GM23338 (cell line): ENCODE measurements around the gene CHCHD5. TPM values are rescaled to one million over a fixed set of nuclear protein-coding genes. Genes with fewer than 3 reads are reported as not detected.

Source experiments
- ATAC-seq: fragments of 200-7000 bp; cut with Tn5 transposase; 3 replicates; pipeline ENCODE4 v1.9.1; 2020
- DNase-seq: peaks from one replicate; pipeline ENCODE4 v3.0.0-alpha.2; 2015; ENCODE audit warnings: low spot score
- H2AFZ ChIP-seq: fragments of 200-600 bp; sonication (generic); 2 replicates; pipeline ENCODE4 v1.8.0; 2016; ENCODE audit warnings: antibody characterized with exemption, mild to moderate bottlenecking, moderate library complexity
- H3F3A ChIP-seq: fragments of 200-600 bp; sonication (generic); replicated peaks from 2 replicates; pipeline ENCODE4 v1.8.0; 2017; ENCODE audit warnings: antibody characterized with exemption, mixed run types, low read depth
- H3K27ac ChIP-seq: fragments of 200-600 bp; sonication (generic); 2 replicates; pipeline ENCODE4 v1.6.1; 2016; ENCODE audit warnings: low read depth
- H3K27me3 ChIP-seq: fragments of 200-600 bp; sonication (generic); 2 replicates; pipeline ENCODE4 v1.8.0; 2016; ENCODE audit warnings: mild to moderate bottlenecking, mixed run types, moderate library complexity; ENCODE audit not compliant: insufficient read depth
- H3K36me3 ChIP-seq: fragments of 200-600 bp; sonication (generic); 2 replicates; pipeline ENCODE4 v1.8.0; 2016; ENCODE audit warnings: mild to moderate bottlenecking; ENCODE audit not compliant: insufficient read depth
- H3K4me1 ChIP-seq: fragments of 200-600 bp; sonication (generic); 2 replicates; pipeline ENCODE4 v1.8.0; 2016; ENCODE audit warnings: mild to moderate bottlenecking, moderate library complexity; ENCODE audit not compliant: insufficient read depth
- H3K4me2 ChIP-seq: fragments of 200-600 bp; sonication (generic); 2 replicates; pipeline ENCODE4 v1.7.1; 2017; ENCODE audit warnings: mixed run types
- H3K4me3 ChIP-seq: fragments of 200-600 bp; sonication (generic); 2 replicates; pipeline ENCODE4 v1.6.1; 2016; ENCODE audit warnings: mixed run types
- H3K79me2 ChIP-seq: fragments of 200-600 bp; sonication (generic); replicated peaks from 2 replicates; pipeline ENCODE4 v1.8.0; 2017; ENCODE audit warnings: mild to moderate bottlenecking; ENCODE audit not compliant: insufficient read depth
- H3K9me2 ChIP-seq: fragments of 200-600 bp; sonication (generic); 2 replicates; pipeline ENCODE4 v1.8.0; 2017; ENCODE audit not compliant: insufficient read depth
- H4K20me1 ChIP-seq: fragments of 200-600 bp; sonication (generic); replicated peaks from 2 replicates; pipeline ENCODE4 v1.8.0; 2017; ENCODE audit warnings: mild to moderate bottlenecking; ENCODE audit not compliant: insufficient read depth
- H3K27ac Mint-ChIP-seq: 2 replicates; pipeline ENCODE4 v1.8.0; 2020; ENCODE audit warnings: inconsistent platforms, mild to moderate bottlenecking, moderate library complexity, mixed read lengths
- H3K27me3 Mint-ChIP-seq: 3 replicates; pipeline ENCODE4 v1.8.0; 2022; ENCODE audit warnings: low read depth, mild to moderate bottlenecking, moderate library complexity, mixed read lengths, inconsistent platforms; ENCODE audit not compliant: insufficient read depth, poor library complexity
- H3K36me3 Mint-ChIP-seq: 3 replicates; pipeline ENCODE4 v1.8.0; 2021; ENCODE audit warnings: low read depth, mild to moderate bottlenecking, inconsistent platforms, moderate library complexity, mixed read lengths
- H3K4me1 Mint-ChIP-seq: 3 replicates; pipeline ENCODE4 v1.8.0; 2020; ENCODE audit warnings: mild to moderate bottlenecking, inconsistent platforms, mixed read lengths
- H3K4me3 Mint-ChIP-seq: 3 replicates; pipeline ENCODE4 v1.8.0; 2021; ENCODE audit warnings: moderate library complexity, mild to moderate bottlenecking, inconsistent platforms, mixed read lengths
- H3K9me3 Mint-ChIP-seq: 3 replicates; pipeline ENCODE4 v1.8.0; 2020; ENCODE audit warnings: moderate library complexity, mild to moderate bottlenecking, inconsistent platforms, mixed read lengths
- CREB1 ChIP-seq: fragments of 250-450 bp; sonication (Bioruptor Pico); IDR thresholded peaks from 2 replicates; pipeline ENCODE4 v1.5.0; 2020; ENCODE audit warnings: low read depth, mild to moderate bottlenecking, moderate library complexity
- EZH2 ChIP-seq: fragments of 200-600 bp; sonication (generic); IDR thresholded peaks from one replicate; pipeline ENCODE4 v1.8.0; 2017; ENCODE audit warnings: antibody characterized with exemption, mild to moderate bottlenecking, low read depth; ENCODE audit not compliant: unreplicated experiment
- EZH2phosphoT487 ChIP-seq: fragments of 200-600 bp; sonication (generic); IDR thresholded peaks from one replicate; pipeline ENCODE4 v1.8.1; 2018; ENCODE audit warnings: antibody characterized with exemption; ENCODE audit not compliant: unreplicated experiment
- JUNB ChIP-seq: IDR thresholded peaks from one replicate; pipeline ENCODE4 v1.6.1; 2016; ENCODE audit warnings: antibody characterized with exemption; ENCODE audit not compliant: unreplicated experiment
- NANOG ChIP-seq: IDR thresholded peaks from 2 replicates; pipeline ENCODE4 v1.6.1; 2016; ENCODE audit warnings: antibody characterized with exemption, borderline replicate concordance
- POLR2AphosphoS5 ChIP-seq: IDR thresholded peaks from 2 replicates; pipeline ENCODE4 v1.6.1; 2016; ENCODE audit warnings: antibody characterized with exemption, low read depth
- STAT1 ChIP-seq: IDR thresholded peaks from one replicate; pipeline ENCODE4 v1.6.1; 2016; ENCODE audit warnings: antibody characterized with exemption; ENCODE audit not compliant: unreplicated experiment
- ZNF114 ChIP-seq: fragments of 250-450 bp; sonication (Bioruptor Pico); IDR thresholded peaks from 2 replicates; pipeline ENCODE4 v1.5.0; 2020; ENCODE audit warnings: mild to moderate bottlenecking, moderate library complexity
- ZNF331 ChIP-seq: fragments of 250-450 bp; sonication (Bioruptor Pico); IDR thresholded peaks from 2 replicates; pipeline ENCODE4 v1.5.0; 2020; ENCODE audit warnings: low read depth, mild to moderate bottlenecking, moderate library complexity
- polyA plus RNA-seq: library from polyadenylated mRNA; unstranded; fragments of >200 nt; fragmentation: Nextera tagmentation; extraction: Ambion mirVana; gene quantifications from 2 replicates; pipeline ENCODE4 v1.2.1, GENCODE V29; 2016
- total RNA-seq: library from RNA; depleted of rRNA; stranded (reverse); fragments of >200 nt; shearing (Covaris generic); gene quantifications from 2 replicates; pipeline ENCODE4 v1.2.3, GENCODE V29; 2014
- TF ChIP-seq, protein P1 (sequence below), 2 experiments: fragments of 200-600 bp in 1 of 2; sonication (generic) in 1 of 2; conservative IDR thresholded peaks; 2 replicates each; pipeline versions ENCODE4 v1.5.1 to v1.6.1; 2016 to 2017; ENCODE audit warnings: antibody characterized with exemption in 2 of 2, low read depth in 2 of 2, mild to moderate bottlenecking in 2 of 2, moderate library complexity in 1 of 2
- TF ChIP-seq, protein P2 (sequence below): fragments of 250-450 bp; sonication (Bioruptor Pico); IDR thresholded peaks from 2 replicates; pipeline ENCODE4 v1.5.0; 2020; ENCODE audit warnings: mild to moderate bottlenecking, moderate library complexity
- TF ChIP-seq, protein P3 (sequence below): IDR thresholded peaks from 2 replicates; pipeline ENCODE4 v1.6.1; 2016; ENCODE audit warnings: antibody characterized with exemption
- TF ChIP-seq, protein P4 (sequence below): IDR thresholded peaks from one replicate; pipeline ENCODE4 v1.6.1; 2018; ENCODE audit warnings: antibody characterized with exemption; ENCODE audit not compliant: unreplicated experiment

CHCHD5 gene
- total and polyA plus RNA-seq, 2 experiments from 2014 or later = 15.5 to 69.9 TPM

DNA sequence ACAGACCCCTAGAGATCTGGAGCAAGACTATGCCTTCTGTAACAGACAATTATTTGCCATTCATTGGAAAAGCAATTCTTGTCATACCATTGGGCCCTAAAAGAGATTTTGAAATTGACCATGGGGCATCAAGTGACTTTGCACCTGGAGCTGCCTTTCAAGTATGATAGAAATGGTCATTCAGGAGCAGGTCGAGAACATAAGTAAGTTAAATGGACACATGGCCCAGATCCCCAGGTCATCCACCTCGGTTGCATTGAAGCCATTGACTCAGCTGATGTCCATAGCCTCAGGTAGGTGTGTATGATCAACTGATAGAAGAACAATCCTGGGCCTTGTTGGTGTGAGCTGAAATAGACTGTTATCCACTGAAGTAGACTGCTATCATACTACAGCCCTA, 19.3 kb downstream of the CHCHD5 start:
- Mint-ChIP-seq H3K9me3 (peaks cover 6% of the 10 kb centered on the region; the same call in 1 of the 3 replicates), H3K4me1 (peaks cover 2% of the 10 kb centered on the region; the same call in 2 of the 3 replicates), H3K27ac (no peak overlapping the region), H3K4me3 (no peak overlapping the region), H3K36me3 (0 out of 3 replicates have a peak, but pooled peaks cover 3% of the 10 kb centered on the region), H3K27me3 (peaks cover 8% of the 10 kb centered on the region)
- Histone ChIP-seq H3K4me3 (no peak overlapping the region), H3K4me2 (no peak overlapping the region), H3K4me1 (no peaks in the 10 kb centered on the region), H3F3A (no peaks in the 10 kb centered on the region), H3K27me3 (no peaks in the 10 kb centered on the region), H3K36me3 (no peaks in the 10 kb centered on the region), H2AFZ (no peak overlapping the region), H4K20me1 (no peaks in the 10 kb centered on the region), H3K27ac (no peak overlapping the region), H3K79me2 (no peaks in the 10 kb centered on the region), H3K9me2 (no peaks in the 10 kb centered on the region)
- no peak for TF ChIP-seq EZH2
- TF ChIP-seq, protein P1, sequence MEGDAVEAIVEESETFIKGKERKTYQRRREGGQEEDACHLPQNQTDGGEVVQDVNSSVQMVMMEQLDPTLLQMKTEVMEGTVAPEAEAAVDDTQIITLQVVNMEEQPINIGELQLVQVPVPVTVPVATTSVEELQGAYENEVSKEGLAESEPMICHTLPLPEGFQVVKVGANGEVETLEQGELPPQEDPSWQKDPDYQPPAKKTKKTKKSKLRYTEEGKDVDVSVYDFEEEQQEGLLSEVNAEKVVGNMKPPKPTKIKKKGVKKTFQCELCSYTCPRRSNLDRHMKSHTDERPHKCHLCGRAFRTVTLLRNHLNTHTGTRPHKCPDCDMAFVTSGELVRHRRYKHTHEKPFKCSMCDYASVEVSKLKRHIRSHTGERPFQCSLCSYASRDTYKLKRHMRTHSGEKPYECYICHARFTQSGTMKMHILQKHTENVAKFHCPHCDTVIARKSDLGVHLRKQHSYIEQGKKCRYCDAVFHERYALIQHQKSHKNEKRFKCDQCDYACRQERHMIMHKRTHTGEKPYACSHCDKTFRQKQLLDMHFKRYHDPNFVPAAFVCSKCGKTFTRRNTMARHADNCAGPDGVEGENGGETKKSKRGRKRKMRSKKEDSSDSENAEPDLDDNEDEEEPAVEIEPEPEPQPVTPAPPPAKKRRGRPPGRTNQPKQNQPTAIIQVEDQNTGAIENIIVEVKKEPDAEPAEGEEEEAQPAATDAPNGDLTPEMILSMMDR (conservative IDR thresholded peaks at IDR 0.05; ENCODE audit: low read depth in 2 of 2) = no peak
- TF ChIP-seq, protein P2, sequence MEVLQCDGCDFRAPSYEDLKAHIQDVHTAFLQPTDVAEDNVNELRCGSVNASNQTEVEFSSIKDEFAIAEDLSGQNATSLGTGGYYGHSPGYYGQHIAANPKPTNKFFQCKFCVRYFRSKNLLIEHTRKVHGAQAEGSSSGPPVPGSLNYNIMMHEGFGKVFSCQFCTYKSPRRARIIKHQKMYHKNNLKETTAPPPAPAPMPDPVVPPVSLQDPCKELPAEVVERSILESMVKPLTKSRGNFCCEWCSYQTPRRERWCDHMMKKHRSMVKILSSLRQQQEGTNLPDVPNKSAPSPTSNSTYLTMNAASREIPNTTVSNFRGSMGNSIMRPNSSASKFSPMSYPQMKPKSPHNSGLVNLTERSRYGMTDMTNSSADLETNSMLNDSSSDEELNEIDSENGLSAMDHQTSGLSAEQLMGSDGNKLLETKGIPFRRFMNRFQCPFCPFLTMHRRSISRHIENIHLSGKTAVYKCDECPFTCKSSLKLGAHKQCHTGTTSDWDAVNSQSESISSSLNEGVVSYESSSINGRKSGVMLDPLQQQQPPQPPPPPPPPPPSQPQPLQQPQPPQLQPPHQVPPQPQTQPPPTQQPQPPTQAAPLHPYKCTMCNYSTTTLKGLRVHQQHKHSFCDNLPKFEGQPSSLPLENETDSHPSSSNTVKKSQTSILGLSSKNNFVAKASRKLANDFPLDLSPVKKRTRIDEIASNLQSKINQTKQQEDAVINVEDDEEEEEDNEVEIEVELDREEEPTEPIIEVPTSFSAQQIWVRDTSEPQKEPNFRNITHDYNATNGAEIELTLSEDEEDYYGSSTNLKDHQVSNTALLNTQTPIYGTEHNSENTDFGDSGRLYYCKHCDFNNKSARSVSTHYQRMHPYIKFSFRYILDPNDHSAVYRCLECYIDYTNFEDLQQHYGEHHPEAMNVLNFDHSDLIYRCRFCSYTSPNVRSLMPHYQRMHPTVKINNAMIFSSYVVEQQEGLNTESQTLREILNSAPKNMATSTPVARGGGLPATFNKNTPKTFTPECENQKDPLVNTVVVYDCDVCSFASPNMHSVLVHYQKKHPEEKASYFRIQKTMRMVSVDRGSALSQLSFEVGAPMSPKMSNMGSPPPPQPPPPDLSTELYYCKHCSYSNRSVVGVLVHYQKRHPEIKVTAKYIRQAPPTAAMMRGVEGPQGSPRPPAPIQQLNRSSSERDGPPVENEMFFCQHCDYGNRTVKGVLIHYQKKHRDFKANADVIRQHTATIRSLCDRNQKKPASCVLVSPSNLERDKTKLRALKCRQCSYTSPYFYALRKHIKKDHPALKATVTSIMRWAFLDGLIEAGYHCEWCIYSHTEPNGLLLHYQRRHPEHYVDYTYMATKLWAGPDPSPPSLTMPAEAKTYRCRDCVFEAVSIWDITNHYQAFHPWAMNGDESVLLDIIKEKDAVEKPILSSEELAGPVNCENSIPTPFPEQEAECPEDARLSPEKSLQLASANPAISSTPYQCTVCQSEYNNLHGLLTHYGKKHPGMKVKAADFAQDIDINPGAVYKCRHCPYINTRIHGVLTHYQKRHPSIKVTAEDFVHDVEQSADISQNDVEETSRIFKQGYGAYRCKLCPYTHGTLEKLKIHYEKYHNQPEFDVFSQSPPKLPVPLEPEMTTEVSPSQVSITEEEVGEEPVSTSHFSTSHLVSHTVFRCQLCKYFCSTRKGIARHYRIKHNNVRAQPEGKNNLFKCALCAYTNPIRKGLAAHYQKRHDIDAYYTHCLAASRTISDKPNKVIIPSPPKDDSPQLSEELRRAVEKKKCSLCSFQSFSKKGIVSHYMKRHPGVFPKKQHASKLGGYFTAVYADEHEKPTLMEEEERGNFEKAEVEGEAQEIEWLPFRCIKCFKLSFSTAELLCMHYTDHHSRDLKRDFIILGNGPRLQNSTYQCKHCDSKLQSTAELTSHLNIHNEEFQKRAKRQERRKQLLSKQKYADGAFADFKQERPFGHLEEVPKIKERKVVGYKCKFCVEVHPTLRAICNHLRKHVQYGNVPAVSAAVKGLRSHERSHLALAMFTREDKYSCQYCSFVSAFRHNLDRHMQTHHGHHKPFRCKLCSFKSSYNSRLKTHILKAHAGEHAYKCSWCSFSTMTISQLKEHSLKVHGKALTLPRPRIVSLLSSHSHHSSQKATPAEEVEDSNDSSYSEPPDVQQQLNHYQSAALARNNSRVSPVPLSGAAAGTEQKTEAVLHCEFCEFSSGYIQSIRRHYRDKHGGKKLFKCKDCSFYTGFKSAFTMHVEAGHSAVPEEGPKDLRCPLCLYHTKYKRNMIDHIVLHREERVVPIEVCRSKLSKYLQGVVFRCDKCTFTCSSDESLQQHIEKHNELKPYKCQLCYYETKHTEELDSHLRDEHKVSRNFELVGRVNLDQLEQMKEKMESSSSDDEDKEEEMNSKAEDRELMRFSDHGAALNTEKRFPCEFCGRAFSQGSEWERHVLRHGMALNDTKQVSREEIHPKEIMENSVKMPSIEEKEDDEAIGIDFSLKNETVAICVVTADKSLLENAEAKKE (CRISPR knock-in tag) = no peak
- no peak for TF ChIP-seq NANOG
- TF ChIP-seq, protein P3, sequence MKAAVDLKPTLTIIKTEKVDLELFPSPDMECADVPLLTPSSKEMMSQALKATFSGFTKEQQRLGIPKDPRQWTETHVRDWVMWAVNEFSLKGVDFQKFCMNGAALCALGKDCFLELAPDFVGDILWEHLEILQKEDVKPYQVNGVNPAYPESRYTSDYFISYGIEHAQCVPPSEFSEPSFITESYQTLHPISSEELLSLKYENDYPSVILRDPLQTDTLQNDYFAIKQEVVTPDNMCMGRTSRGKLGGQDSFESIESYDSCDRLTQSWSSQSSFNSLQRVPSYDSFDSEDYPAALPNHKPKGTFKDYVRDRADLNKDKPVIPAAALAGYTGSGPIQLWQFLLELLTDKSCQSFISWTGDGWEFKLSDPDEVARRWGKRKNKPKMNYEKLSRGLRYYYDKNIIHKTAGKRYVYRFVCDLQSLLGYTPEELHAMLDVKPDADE = no peak
- no peak for TF ChIP-seq ZNF331 (CRISPR knock-in tag)
- TF ChIP-seq POLR2AphosphoS5 = no peak
- no peak for TF ChIP-seq JUNB
- TF ChIP-seq, protein P4, sequence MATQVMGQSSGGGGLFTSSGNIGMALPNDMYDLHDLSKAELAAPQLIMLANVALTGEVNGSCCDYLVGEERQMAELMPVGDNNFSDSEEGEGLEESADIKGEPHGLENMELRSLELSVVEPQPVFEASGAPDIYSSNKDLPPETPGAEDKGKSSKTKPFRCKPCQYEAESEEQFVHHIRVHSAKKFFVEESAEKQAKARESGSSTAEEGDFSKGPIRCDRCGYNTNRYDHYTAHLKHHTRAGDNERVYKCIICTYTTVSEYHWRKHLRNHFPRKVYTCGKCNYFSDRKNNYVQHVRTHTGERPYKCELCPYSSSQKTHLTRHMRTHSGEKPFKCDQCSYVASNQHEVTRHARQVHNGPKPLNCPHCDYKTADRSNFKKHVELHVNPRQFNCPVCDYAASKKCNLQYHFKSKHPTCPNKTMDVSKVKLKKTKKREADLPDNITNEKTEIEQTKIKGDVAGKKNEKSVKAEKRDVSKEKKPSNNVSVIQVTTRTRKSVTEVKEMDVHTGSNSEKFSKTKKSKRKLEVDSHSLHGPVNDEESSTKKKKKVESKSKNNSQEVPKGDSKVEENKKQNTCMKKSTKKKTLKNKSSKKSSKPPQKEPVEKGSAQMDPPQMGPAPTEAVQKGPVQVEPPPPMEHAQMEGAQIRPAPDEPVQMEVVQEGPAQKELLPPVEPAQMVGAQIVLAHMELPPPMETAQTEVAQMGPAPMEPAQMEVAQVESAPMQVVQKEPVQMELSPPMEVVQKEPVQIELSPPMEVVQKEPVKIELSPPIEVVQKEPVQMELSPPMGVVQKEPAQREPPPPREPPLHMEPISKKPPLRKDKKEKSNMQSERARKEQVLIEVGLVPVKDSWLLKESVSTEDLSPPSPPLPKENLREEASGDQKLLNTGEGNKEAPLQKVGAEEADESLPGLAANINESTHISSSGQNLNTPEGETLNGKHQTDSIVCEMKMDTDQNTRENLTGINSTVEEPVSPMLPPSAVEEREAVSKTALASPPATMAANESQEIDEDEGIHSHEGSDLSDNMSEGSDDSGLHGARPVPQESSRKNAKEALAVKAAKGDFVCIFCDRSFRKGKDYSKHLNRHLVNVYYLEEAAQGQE = no peak
- no peak for TF ChIP-seq CREB1
- TF ChIP-seq ZNF114 (CRISPR knock-in tag) = no peak
- TF ChIP-seq STAT1 = no peak
- no peak for TF ChIP-seq EZH2phosphoT487
- ATAC-seq (no peak), DNase-seq (no peak)
